ENCODE results near the gene PRELID2. TPM values are rescaled to one million over a fixed set of nuclear protein-coding genes. Genes with fewer than 3 reads are reported as not detected.
"Not testable (repeated sequence)": the region's sequence is repeated elsewhere in the genome, so short reads cannot be mapped to it uniquely, and the experiment has no call there.

PRELID2 gene
- total RNA-seq, result 5.6 and 7.1 TPM in 2 replicates

- H3K36me3 Mint-ChIP-seq (ENCODE audit: low read depth), result no peaks in the 10 kb centered on the region
- peaks cover 12% of the 10 kb centered on the region for H3K27me3 Mint-ChIP-seq (ENCODE audit: low read depth)
- H3K4me3 Mint-ChIP-seq (ENCODE audit: low read depth), result peak within 1 kb of the TSS; percentile 73
These were observed at the start of gene PRELID2 for GRCh38 chr5:145834917-145835847. PRELID2 (minus strand) TSS chr5:145835342; CDS start chr5:145835251, 91 bp downstream.

GRCh38 chr5:145874765-145875164, 39.6 kb upstream of the PRELID2 start:
- Mint-ChIP-seq H3K9me3 (no peaks in the 10 kb centered on the region), H3K4me1 (ENCODE audit: low read depth) (no peaks in the 10 kb centered on the region), H3K36me3 (ENCODE audit: low read depth) (no peaks in the 10 kb centered on the region), H3K27ac (no peak overlapping the region), H3K4me3 (ENCODE audit: low read depth) (no peak overlapping the region), H3K27me3 (ENCODE audit: low read depth) (peaks cover 9% of the 10 kb centered on the region)
- no peak for DNase-seq (ENCODE audit: low spot score)
- intact Hi-C loops (cut with micrococcal nuclease), result no loop called here

More at GRCh38 chr5:145834917-145835847, at the start of gene PRELID2:
- no peaks in the 10 kb centered on the region for H3K9me3 Mint-ChIP-seq
- peak; percentile 56 for DNase-seq (ENCODE audit: low spot score)
- peak within 1 kb of the TSS; percentile 28 for H3K27ac Mint-ChIP-seq
- intact Hi-C loops (cut with micrococcal nuclease), result loop anchor here (2.0 to 10.0 kb wide), 3 partner anchors 102 to 290 kb away; partner anchors contain the start of gene SH3RF2
- H3K4me1 Mint-ChIP-seq (ENCODE audit: low read depth), result peaks cover 24% of the 10 kb centered on the region

- no peaks in the 10 kb centered on the region for H3K4me1 Mint-ChIP-seq (ENCODE audit: low read depth)
- DNase-seq (ENCODE audit: low spot score), result no peak
- intact Hi-C loops (cut with micrococcal nuclease), result no loop called here
- H3K27me3 Mint-ChIP-seq (ENCODE audit: low read depth), result peaks cover 3% of the 10 kb centered on the region
- H3K4me3 Mint-ChIP-seq (ENCODE audit: low read depth), result no peak within 1 kb of the TSS
- H3K36me3 Mint-ChIP-seq (ENCODE audit: low read depth), result no peaks in the 10 kb centered on the region
- H3K9me3 Mint-ChIP-seq, result no peaks in the 10 kb centered on the region
- H3K27ac Mint-ChIP-seq, result no peak within 1 kb of the TSS
These were observed 37.8 kb upstream of the PRELID2 start, which contains the start of gene GRXCR2 for GRCh38 chr5:145872914-145873313. GRXCR2 (minus strand) TSS chr5:145873014; CDS start chr5:145872968, 46 bp downstream.

GRCh38 chr5:145872486-145872885, 37.3 kb upstream of the PRELID2 start:
- H3K27ac Mint-ChIP-seq, result no peak overlapping the region
- H3K9me3 Mint-ChIP-seq, result no peaks in the 10 kb centered on the region
- DNase-seq (ENCODE audit: low spot score), result no peak

GRCh38 chr5:145869753-145870152, 34.6 kb upstream of the PRELID2 start:
- intact Hi-C loops (cut with micrococcal nuclease), result no loop called here
- no peak for DNase-seq (ENCODE audit: low spot score)
- H3K27me3 Mint-ChIP-seq (ENCODE audit: low read depth), result peaks cover 3% of the 10 kb centered on the region
- no peak overlapping the region for H3K27ac Mint-ChIP-seq
- no peak overlapping the region for H3K4me3 Mint-ChIP-seq (ENCODE audit: low read depth)
- no peaks in the 10 kb centered on the region for H3K4me1 Mint-ChIP-seq (ENCODE audit: low read depth)
- no peaks in the 10 kb centered on the region for H3K36me3 Mint-ChIP-seq (ENCODE audit: low read depth)
- H3K9me3 Mint-ChIP-seq, result no peaks in the 10 kb centered on the region

More at GRCh38 chr5:145872486-145872885, 37.3 kb upstream of the PRELID2 start:
- Mint-ChIP-seq H3K27me3 (ENCODE audit: low read depth) (peaks cover 3% of the 10 kb centered on the region), H3K36me3 (ENCODE audit: low read depth) (no peaks in the 10 kb centered on the region), H3K4me3 (ENCODE audit: low read depth) (no peak overlapping the region), H3K4me1 (ENCODE audit: low read depth) (no peaks in the 10 kb centered on the region)
- intact Hi-C loops (cut with micrococcal nuclease), result no loop called here

GRCh38 chr5:145867806-145868205, 32.7 kb upstream of the PRELID2 start:
- Mint-ChIP-seq H3K4me3 (ENCODE audit: low read depth) (no peak overlapping the region), H3K36me3 (ENCODE audit: low read depth) (no peaks in the 10 kb centered on the region), H3K27me3 (ENCODE audit: low read depth) (peaks cover 5% of the 10 kb centered on the region), H3K9me3 (no peaks in the 10 kb centered on the region), H3K27ac (no peak overlapping the region), H3K4me1 (ENCODE audit: low read depth) (no peaks in the 10 kb centered on the region)
- DNase-seq (ENCODE audit: low spot score), result no peak
- intact Hi-C loops (cut with micrococcal nuclease), result no loop called here

- intact Hi-C loops (cut with micrococcal nuclease); DNase-seq (ENCODE audit: low spot score); H3K4me3 Mint-ChIP-seq (ENCODE audit: low read depth); H3K4me1 Mint-ChIP-seq (ENCODE audit: low read depth); H3K27me3 Mint-ChIP-seq (ENCODE audit: low read depth); H3K9me3 Mint-ChIP-seq; H3K36me3 Mint-ChIP-seq (ENCODE audit: low read depth); H3K27ac Mint-ChIP-seq: not testable (repeated sequence)
These were observed 29.3 kb upstream of the PRELID2 start for GRCh38 chr5:145864432-145864831.

- H3K9me3 Mint-ChIP-seq, result no peaks in the 10 kb centered on the region
- H3K4me1 Mint-ChIP-seq (ENCODE audit: low read depth), result no peaks in the 10 kb centered on the region
- H3K27ac Mint-ChIP-seq, result no peak overlapping the region
- no peak for DNase-seq (ENCODE audit: low spot score)
- no peaks in the 10 kb centered on the region for H3K36me3 Mint-ChIP-seq (ENCODE audit: low read depth)
- intact Hi-C loops (cut with micrococcal nuclease), result no loop called here
- H3K4me3 Mint-ChIP-seq (ENCODE audit: low read depth), result no peak overlapping the region
- H3K27me3 Mint-ChIP-seq (ENCODE audit: low read depth), result peaks cover 12% of the 10 kb centered on the region
These were observed 27.9 kb upstream of the PRELID2 start for GRCh38 chr5:145863003-145863402.

- Mint-ChIP-seq H3K9me3 (no peaks in the 10 kb centered on the region), H3K27me3 (ENCODE audit: low read depth) (peaks cover 13% of the 10 kb centered on the region), H3K36me3 (ENCODE audit: low read depth) (no peaks in the 10 kb centered on the region), H3K27ac (no peak overlapping the region), H3K4me3 (ENCODE audit: low read depth) (no peak overlapping the region), H3K4me1 (ENCODE audit: low read depth) (peaks cover 5% of the 10 kb centered on the region)
- intact Hi-C loops (cut with micrococcal nuclease), result no loop called here
- DNase-seq (ENCODE audit: low spot score), result no peak
These were observed 24.8 kb upstream of the PRELID2 start for GRCh38 chr5:145859897-145860296.

GRCh38 chr5:145859453-145859852, 24.3 kb upstream of the PRELID2 start:
- Mint-ChIP-seq H3K27ac (no peak overlapping the region), H3K9me3 (no peaks in the 10 kb centered on the region), H3K27me3 (ENCODE audit: low read depth) (peaks cover 14% of the 10 kb centered on the region), H3K4me3 (ENCODE audit: low read depth) (no peak overlapping the region), H3K36me3 (ENCODE audit: low read depth) (no peaks in the 10 kb centered on the region), H3K4me1 (ENCODE audit: low read depth) (peaks cover 9% of the 10 kb centered on the region)
- intact Hi-C loops (cut with micrococcal nuclease), result no loop called here
- no peak for DNase-seq (ENCODE audit: low spot score)

- H3K27ac Mint-ChIP-seq, result no peak overlapping the region
- intact Hi-C loops (cut with micrococcal nuclease), result no loop called here
- no peak for DNase-seq (ENCODE audit: low spot score)
- H3K4me3 Mint-ChIP-seq (ENCODE audit: low read depth), result no peak overlapping the region
- no peaks in the 10 kb centered on the region for H3K9me3 Mint-ChIP-seq
- peaks cover 9% of the 10 kb centered on the region for H3K4me1 Mint-ChIP-seq (ENCODE audit: low read depth)
- H3K36me3 Mint-ChIP-seq (ENCODE audit: low read depth), result no peaks in the 10 kb centered on the region
- peaks cover 16% of the 10 kb centered on the region for H3K27me3 Mint-ChIP-seq (ENCODE audit: low read depth)
These were observed 23.8 kb upstream of the PRELID2 start for GRCh38 chr5:145858959-145859358.

GRCh38 chr5:145856285-145856818, 21.2 kb upstream of the PRELID2 start:
- no peak overlapping the region for H3K27ac Mint-ChIP-seq
- no peak for DNase-seq (ENCODE audit: low spot score)
- H3K27me3 Mint-ChIP-seq (ENCODE audit: low read depth), result peaks cover 16% of the 10 kb centered on the region
- H3K4me1 Mint-ChIP-seq (ENCODE audit: low read depth), result peaks cover 9% of the 10 kb centered on the region
- intact Hi-C loops (cut with micrococcal nuclease), result no loop called here
- H3K9me3 Mint-ChIP-seq, result no peaks in the 10 kb centered on the region
- no peaks in the 10 kb centered on the region for H3K36me3 Mint-ChIP-seq (ENCODE audit: low read depth)
- H3K4me3 Mint-ChIP-seq (ENCODE audit: low read depth), result peak overlapping the region; percentile 26

- intact Hi-C loops (cut with micrococcal nuclease), result no loop called here
- H3K27ac Mint-ChIP-seq, result no peak overlapping the region
- H3K4me3 Mint-ChIP-seq (ENCODE audit: low read depth), result no peak overlapping the region
- no peak for DNase-seq (ENCODE audit: low spot score)
- H3K4me1 Mint-ChIP-seq (ENCODE audit: low read depth), result peaks cover 9% of the 10 kb centered on the region
- H3K36me3 Mint-ChIP-seq (ENCODE audit: low read depth), result no peaks in the 10 kb centered on the region
- H3K9me3 Mint-ChIP-seq, result no peaks in the 10 kb centered on the region
- H3K27me3 Mint-ChIP-seq (ENCODE audit: low read depth), result peaks cover 14% of the 10 kb centered on the region
These were observed 20.7 kb upstream of the PRELID2 start for GRCh38 chr5:145855763-145856267.
